HepG2 (cell line): ENCODE measurements around the gene TREH. TPM values are rescaled to one million over a fixed set of nuclear protein-coding genes. Genes with fewer than 3 reads are reported as not detected.

Experiments used
- AKAP8 ChIP-seq: sonication (generic); formaldehyde crosslinking; IDR thresholded peaks from 2 replicates; pipeline ENCODE4 v1.5.1; 2020; ENCODE audit warnings: mild to moderate bottlenecking, missing genetic modification reagents
- GZF1 ChIP-seq: sonication (generic); formaldehyde crosslinking; IDR thresholded peaks from 2 replicates; pipeline ENCODE4 v1.5.1; 2020; ENCODE audit warnings: mild to moderate bottlenecking, missing genetic modification reagents
- ISX ChIP-seq: sonication (generic); formaldehyde crosslinking; conservative IDR thresholded peaks from 2 replicates; pipeline ENCODE4 v1.5.0; 2020; ENCODE audit warnings: missing genetic modification reagents
- JUN ChIP-seq: sonication (generic); formaldehyde crosslinking; IDR thresholded peaks from 2 replicates; pipeline ENCODE4 v1.4.0; 2020; ENCODE audit warnings: mild to moderate bottlenecking, missing genetic modification reagents
- KMT2B ChIP-seq: IDR thresholded peaks from 2 replicates; pipeline ENCODE4 v1.6.1; 2016; ENCODE audit warnings: missing genetic modification reagents, missing compliant biosample characterization
- NRL ChIP-seq: sonication (generic); formaldehyde crosslinking; IDR thresholded peaks from 2 replicates; pipeline ENCODE4 v1.5.0; 2020; ENCODE audit warnings: missing genetic modification reagents, mild to moderate bottlenecking, moderate library complexity, borderline replicate concordance
- PAXIP1 ChIP-seq: sonication (generic); formaldehyde crosslinking; conservative IDR thresholded peaks from 2 replicates; pipeline ENCODE4 v1.4.0; 2020; ENCODE audit warnings: mild to moderate bottlenecking, missing genetic modification reagents, moderate library complexity
- REPIN1 ChIP-seq: sonication (generic); formaldehyde crosslinking; IDR thresholded peaks from 2 replicates; pipeline ENCODE4 v1.8.0; 2022; ENCODE audit warnings: missing genetic modification reagents, low read depth, mild to moderate bottlenecking, borderline replicate concordance
- RNF219 ChIP-seq: sonication (generic); formaldehyde crosslinking; IDR thresholded peaks from 2 replicates; pipeline ENCODE4 v1.5.0; 2020; ENCODE audit warnings: mild to moderate bottlenecking, missing genetic modification reagents
- RXRB ChIP-seq: IDR thresholded peaks from 2 replicates; pipeline ENCODE4 v1.6.1; 2016; ENCODE audit warnings: borderline replicate concordance, missing genetic modification reagents, missing compliant biosample characterization
- STAT5B ChIP-seq: sonication (generic); formaldehyde crosslinking; IDR thresholded peaks from 2 replicates; pipeline ENCODE4 v1.4.0; 2020; ENCODE audit warnings: missing genetic modification reagents
- ZFP91 ChIP-seq: sonication (generic); formaldehyde crosslinking; IDR thresholded peaks from 2 replicates; pipeline ENCODE4 v1.9.0; 2022; ENCODE audit warnings: missing genetic modification reagents, mild to moderate bottlenecking, borderline replicate concordance
- ZNF263 ChIP-seq: sonication (generic); formaldehyde crosslinking; IDR thresholded peaks from 2 replicates; pipeline ENCODE4 v1.4.0; 2020; ENCODE audit warnings: missing genetic modification reagents
- polyA plus RNA-seq, 8 experiments: library from polyadenylated mRNA; depleted of rRNA in 3 of 8; stranded (reverse) in 7 of 8; unstranded in 1 of 8; fragments of >200 nt; fragmentation: Illumina TruSeq in 4 of 8; extraction: Trizol in 4 of 8; gene quantifications; 2 replicates each; pipeline versions ENCODE4 v1.2.1 to v1.2.3, GENCODE V29; 2011 to 2016; ENCODE audit warnings: low read depth in 4 of 8, missing spikeins in 1 of 8, mixed read lengths in 1 of 8; ENCODE audit not compliant: insufficient read depth in 1 of 8
- total RNA-seq, 5 experiments: library from RNA; depleted of rRNA; stranded (reverse); fragments of >200 nt; fragmentation: Illumina TruSeq; extraction: Trizol; gene quantifications; 2 replicates each; pipeline ENCODE4 v1.2.3, GENCODE V29; 2016; ENCODE audit warnings: low read depth in 1 of 5
- TF ChIP-seq, protein P1 (sequence below), 2 experiments: sonication (generic) in 1 of 2; formaldehyde crosslinking in 1 of 2; IDR thresholded peaks; 2 replicates each; pipeline versions ENCODE4 v1.5.1 to v1.6.1; 2011 to 2020; ENCODE audit warnings: borderline replicate concordance in 1 of 2, low read depth in 1 of 2, low read length in 1 of 2, mild to moderate bottlenecking in 1 of 2, missing genetic modification reagents in 1 of 2, moderate library complexity in 1 of 2
- TF ChIP-seq, protein P2 (sequence below): sonication (generic); formaldehyde crosslinking; IDR thresholded peaks from 2 replicates; pipeline ENCODE4 v1.4.0; 2020; ENCODE audit warnings: missing genetic modification reagents
- TF ChIP-seq, protein P3 (sequence below): sonication (generic); formaldehyde crosslinking; IDR thresholded peaks from 2 replicates; pipeline ENCODE4 v1.4.0; 2020; ENCODE audit warnings: missing genetic modification reagents, borderline replicate concordance

TREH gene
- total and polyA plus RNA-seq, 2 of the 13 experiments (the other 11 are each of a cell fraction or from before 2014, with no cell fraction given): 0.53 to 0.86 TPM

GRCh38 chr11:118679483-118679882 lies at the start of gene TREH (continued):
- TF ChIP-seq, protein P1, sequence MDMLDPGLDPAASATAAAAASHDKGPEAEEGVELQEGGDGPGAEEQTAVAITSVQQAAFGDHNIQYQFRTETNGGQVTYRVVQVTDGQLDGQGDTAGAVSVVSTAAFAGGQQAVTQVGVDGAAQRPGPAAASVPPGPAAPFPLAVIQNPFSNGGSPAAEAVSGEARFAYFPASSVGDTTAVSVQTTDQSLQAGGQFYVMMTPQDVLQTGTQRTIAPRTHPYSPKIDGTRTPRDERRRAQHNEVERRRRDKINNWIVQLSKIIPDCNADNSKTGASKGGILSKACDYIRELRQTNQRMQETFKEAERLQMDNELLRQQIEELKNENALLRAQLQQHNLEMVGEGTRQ (IDR thresholded peaks at IDR 0.05; ENCODE audit: low read depth, low read length): no peak
- TF ChIP-seq, protein P1 (CRISPR knock-in tag; IDR thresholded peaks at IDR 0.05; ENCODE audit: borderline replicate concordance): no peak
- TF ChIP-seq, protein P2, sequence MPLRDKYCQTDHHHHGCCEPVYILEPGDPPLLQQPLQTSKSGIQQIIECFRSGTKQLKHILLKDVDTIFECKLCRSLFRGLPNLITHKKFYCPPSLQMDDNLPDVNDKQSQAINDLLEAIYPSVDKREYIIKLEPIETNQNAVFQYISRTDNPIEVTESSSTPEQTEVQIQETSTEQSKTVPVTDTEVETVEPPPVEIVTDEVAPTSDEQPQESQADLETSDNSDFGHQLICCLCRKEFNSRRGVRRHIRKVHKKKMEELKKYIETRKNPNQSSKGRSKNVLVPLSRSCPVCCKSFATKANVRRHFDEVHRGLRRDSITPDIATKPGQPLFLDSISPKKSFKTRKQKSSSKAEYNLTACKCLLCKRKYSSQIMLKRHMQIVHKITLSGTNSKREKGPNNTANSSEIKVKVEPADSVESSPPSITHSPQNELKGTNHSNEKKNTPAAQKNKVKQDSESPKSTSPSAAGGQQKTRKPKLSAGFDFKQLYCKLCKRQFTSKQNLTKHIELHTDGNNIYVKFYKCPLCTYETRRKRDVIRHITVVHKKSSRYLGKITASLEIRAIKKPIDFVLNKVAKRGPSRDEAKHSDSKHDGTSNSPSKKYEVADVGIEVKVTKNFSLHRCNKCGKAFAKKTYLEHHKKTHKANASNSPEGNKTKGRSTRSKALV (CRISPR knock-in tag): no peak
- TF ChIP-seq ZNF263 (CRISPR knock-in tag) (no peak), RXRB (CRISPR knock-in tag) (no peak), REPIN1 (no peak), NRL (CRISPR knock-in tag) (no peak), STAT5B (CRISPR knock-in tag) (no peak), RNF219 (CRISPR knock-in tag) (no peak), ZFP91 (CRISPR knock-in tag) (peak; percentile 38; the same call in 1 of the 2 replicates), KMT2B (CRISPR knock-in tag) (no peak), GZF1 (CRISPR knock-in tag) (no peak), JUN (CRISPR knock-in tag) (no peak), PAXIP1 (CRISPR knock-in tag) (peak; percentile 30; the same call in 1 of the 2 replicates), ISX (CRISPR knock-in tag) (no peak), AKAP8 (CRISPR knock-in tag) (no peak)
- TF ChIP-seq, protein P3, sequence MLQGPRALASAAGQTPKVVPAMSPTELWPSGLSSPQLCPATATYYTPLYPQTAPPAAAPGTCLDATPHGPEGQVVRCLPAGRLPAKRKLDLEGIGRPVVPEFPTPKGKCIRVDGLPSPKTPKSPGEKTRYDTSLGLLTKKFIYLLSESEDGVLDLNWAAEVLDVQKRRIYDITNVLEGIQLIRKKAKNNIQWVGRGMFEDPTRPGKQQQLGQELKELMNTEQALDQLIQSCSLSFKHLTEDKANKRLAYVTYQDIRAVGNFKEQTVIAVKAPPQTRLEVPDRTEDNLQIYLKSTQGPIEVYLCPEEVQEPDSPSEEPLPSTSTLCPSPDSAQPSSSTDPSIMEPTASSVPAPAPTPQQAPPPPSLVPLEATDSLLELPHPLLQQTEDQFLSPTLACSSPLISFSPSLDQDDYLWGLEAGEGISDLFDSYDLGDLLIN (CRISPR knock-in tag): no peak
